ENCODE results near the gene HS6ST3.
A peak's percentile ranks its signal among the peaks of the same experiment; 100 is the strongest.
"Not testable (repeated sequence)": the region's sequence is repeated elsewhere in the genome, so short reads cannot be mapped to it uniquely, and the experiment has no call there.

Gene HS6ST3

DNA sequence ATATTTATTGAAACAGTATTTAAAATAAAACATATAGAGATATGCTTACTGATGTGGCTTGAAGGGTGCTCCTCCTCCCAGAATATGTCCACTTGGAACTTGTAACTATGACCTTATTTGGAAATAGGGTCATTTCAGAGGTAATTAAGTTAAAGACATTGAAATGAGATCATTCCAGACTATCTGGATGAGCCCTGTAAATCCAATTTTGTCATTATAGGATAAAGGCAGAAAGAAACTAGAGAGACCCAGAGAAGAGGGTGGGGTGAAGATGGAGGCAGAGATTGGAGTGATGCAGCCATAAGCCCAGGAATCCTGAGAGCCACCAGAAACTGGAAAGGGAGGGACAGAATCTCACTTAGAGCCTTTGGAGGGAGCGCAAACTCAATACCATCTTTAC lies 661.2 kb downstream of the HS6ST3 start:
- no peak for DNase-seq

DNA sequence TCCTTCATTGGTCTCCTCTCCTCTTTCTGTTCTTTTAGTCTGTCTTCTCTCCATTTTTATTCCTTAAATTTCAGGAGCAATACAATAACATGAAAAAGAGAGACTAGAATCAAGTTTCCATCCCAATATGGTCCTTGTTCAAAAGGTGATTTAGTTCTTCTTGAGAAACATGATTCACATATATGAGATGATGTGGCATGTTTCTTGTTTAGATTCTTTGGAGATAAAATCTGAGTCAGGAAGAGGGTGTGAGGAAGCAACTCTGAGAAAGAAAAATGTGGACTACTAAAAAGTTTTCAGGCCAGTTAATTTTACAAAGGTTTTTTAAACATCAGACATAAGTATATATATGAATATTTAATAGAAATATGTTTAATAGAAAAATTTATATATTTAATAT lies 673.0 kb downstream of the HS6ST3 start:
- peak; percentile 57 for DNase-seq

- no peak for DNase-seq
Observed at GRCh38 chr13:96766306-96766705, 676.4 kb downstream of the HS6ST3 start.

- DNase-seq = peak; percentile 18
Observed at GRCh38 chr13:96768524-96768923, 678.6 kb downstream of the HS6ST3 start.

GRCh38 chr13:96769874-96770273 lies 680.0 kb downstream of the HS6ST3 start:
- no peak for DNase-seq

DNA sequence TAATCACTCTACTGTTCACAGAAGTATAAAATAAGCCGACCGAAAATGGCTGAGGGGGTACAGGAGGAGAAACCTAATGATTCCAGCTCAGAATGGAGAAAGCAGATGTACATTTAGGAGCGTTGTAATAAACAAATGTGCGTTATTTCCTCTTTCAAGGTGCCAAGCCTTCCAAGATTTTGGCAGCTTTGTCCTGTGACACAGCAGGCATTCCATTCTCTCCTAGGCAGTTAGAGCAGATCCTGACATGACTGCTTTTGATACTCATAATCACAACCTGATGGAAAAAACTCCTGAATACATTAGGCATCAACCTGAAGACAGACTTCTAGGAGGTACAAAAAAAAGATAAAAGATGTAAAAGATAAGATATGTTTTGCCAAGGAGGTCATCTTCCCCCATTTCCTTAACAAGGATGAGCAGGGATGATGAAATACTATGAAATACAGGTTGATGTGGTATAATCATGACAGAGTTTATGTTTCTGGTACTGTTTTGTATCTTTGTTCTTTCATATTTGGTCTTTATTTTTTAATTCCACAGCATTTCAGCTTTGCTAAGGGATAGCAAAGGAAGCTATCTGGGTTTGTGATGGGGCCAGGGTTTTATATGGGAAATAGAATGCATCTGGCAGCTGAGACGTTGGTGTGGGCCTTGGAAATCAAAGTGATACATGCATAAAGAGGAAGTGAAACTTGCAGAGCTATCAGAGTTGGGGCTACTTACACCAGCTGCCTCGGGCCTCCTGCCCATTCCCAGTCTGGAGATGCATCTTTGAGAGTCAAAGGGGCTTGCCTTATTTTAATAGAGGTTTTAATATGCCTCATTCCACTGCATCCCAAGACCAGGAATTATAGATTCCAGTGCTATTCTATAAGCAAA lies 681.8 kb downstream of the HS6ST3 start:
- no peak for DNase-seq

DNA sequence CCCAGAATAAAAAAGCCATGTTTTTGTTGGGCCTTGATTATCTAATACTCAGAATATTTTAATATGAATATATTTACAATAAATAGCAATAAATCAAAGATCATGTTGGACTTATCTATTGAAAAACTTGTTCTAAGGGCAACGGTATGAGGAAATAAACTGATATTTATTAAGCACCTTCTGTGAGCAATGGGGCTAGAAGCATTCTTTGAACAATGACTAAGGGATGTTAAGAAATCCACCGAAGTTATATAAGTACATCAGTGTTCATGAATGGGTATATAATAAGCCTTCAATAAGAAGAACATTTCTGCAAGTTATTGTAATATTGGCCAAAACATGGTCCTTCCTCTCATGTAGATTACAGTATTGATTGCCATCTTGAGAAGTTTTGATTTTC lies 682.5 kb downstream of the HS6ST3 start:
- DNase-seq = peak; percentile 20

GRCh38 chr13:96778302-96778701 lies 688.4 kb downstream of the HS6ST3 start:
- not testable (repeated sequence) for DNase-seq

DNA sequence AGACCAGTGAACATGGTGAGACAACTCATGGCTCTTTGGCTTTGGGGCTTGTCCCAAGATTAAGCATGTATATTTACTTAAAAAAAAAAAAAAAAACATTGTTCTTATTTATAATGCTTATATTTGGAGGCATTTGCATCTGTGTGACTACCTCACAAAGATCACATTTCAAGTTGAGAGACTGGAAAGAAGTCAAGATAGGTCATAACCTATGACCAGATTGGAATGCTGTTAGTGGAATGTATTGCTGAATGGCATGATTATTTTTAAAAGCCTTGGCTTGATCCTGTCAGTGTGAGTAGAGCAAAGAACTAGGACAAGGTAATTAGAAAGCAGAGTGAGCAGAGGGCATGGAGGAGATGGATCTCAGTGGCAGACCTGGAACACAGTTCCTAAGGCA lies 689.8 kb downstream of the HS6ST3 start:
- peak; percentile 76 for DNase-seq

GRCh38 chr13:96780105-96780504 lies 690.2 kb downstream of the HS6ST3 start:
- peak; percentile 16 for DNase-seq

- peak; percentile 52 for DNase-seq
Observed at GRCh38 chr13:96781141-96781540, 691.2 kb downstream of the HS6ST3 start.

GRCh38 chr13:96782186-96782585 lies 692.3 kb downstream of the HS6ST3 start:
- no peak for DNase-seq

- peak; percentile 19 for DNase-seq
Observed at GRCh38 chr13:96783057-96783456, 693.1 kb downstream of the HS6ST3 start.

- DNase-seq = peak; percentile 46
Observed at GRCh38 chr13:96783511-96783910, 693.6 kb downstream of the HS6ST3 start.

- no peak for DNase-seq
Observed at GRCh38 chr13:96785986-96786385, 696.1 kb downstream of the HS6ST3 start.

DNA sequence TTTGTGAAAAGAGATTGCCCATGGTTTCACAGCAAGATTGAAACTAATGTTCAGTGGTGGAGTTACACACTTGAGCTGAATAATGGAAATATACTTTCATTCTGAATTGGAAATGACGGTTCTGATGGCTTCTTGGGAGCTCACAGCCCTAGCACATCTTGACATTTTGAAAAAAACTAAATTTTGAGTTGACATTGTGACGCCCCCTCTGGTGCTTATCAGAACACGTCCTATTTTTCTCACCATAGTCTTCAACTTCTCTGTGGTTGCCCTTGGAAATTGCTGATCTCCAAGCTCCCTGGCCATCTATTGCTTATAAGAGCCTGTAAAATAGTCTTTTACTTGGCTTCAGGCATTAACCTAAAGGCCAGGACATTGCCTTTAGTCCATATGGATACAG lies 702.3 kb downstream of the HS6ST3 start:
- DNase-seq = no peak

- DNase-seq = no peak
Observed at GRCh38 chr13:96792736-96793403, 703.0 kb downstream of the HS6ST3 start.

DNA sequence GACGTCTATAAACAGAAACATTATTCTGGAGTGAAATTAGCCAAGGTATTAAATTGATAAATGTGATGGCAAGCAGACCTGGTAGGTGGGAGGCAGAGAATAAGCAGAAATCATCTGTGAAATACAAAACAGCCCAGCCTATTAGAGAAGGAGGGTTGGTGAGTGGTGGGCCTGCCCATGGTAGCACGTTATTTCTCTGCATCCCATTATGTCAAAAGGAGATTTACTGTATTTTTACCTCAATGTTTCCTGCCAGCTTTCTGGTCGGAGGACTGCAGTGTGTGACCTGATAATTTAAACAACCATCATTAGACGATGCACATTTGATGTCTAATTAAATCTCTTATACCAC lies 703.5 kb downstream of the HS6ST3 start:
- DNase-seq = no peak

- DNase-seq = no peak
Observed at GRCh38 chr13:96794669-96795068, 704.8 kb downstream of the HS6ST3 start.

GRCh38 chr13:96795670-96796069 lies 705.8 kb downstream of the HS6ST3 start:
- no peak for DNase-seq

DNA sequence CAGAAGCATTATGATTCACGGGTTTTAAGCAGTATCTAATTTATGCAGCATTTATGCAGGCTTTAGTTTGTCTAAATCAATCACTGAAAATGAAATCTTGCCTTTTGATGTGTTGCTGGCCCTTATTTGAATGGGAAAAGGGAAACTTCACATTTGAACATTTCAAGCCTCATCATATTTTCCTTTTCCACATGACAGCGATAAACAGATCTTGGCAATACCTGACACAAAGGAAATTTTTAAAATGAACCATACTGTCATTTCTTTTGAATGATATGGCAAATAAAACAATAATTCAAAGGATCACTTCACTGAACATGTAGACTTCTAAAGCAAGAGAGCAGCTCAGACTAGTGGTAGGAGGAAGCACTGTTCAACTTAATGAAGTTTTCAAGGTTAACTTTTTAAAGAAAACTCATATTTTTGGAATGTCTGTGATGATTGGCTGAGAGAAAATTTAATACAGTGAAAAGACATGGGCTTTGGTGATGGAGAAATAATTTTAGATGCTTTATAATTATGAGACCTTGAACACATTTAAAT lies 706.3 kb downstream of the HS6ST3 start:
- DNase-seq = peak; percentile 52

- DNase-seq = no peak
Observed at GRCh38 chr13:96797136-96797535, 707.2 kb downstream of the HS6ST3 start.

- DNase-seq = no peak
Observed at GRCh38 chr13:96803456-96804100, 713.7 kb downstream of the HS6ST3 start.

DNA sequence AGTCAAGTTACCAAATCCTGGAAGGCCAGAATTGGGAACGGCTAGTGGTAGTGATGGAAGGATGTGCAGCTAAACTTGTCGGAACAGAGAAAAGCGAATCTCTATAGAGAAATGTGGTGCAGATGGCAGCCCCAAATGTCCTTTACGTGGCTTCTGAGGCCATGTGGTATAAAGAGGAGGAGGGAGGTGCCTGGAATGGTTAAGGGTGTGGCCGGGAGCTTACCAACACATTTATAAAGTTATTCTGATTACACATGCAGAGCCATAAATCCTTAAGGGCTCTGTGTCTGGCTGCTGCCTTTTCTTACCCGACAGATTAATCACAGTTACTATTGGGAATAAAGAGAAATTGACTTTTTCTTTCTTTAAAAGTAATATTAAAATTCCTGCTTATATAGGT lies 714.3 kb downstream of the HS6ST3 start:
- DNase-seq = no peak
